GM19468 (cell line): ENCODE measurements around the gene GOLGA3.
"Not testable (repeated sequence)": the region's sequence is repeated elsewhere in the genome, so short reads cannot be mapped to it uniquely, and the experiment has no call there.

ENCODE experiments used
- ATAC-seq: cut with Tn5 transposase; IDR thresholded peaks from one replicate; pipeline ENCODE4 v1.9.1; 2021; ENCODE audit warnings: mild to moderate bottlenecking, moderate library complexity, moderate number of reproducible peaks; ENCODE audit not compliant: unreplicated experiment; ENCODE audit errors: extremely low read depth

Gene GOLGA3

GRCh38 chr12:132844681-132845080 lies 16.0 kb upstream of the GOLGA3 start:
- not testable (repeated sequence) for ATAC-seq

GRCh38 chr12:132842449-132843045 lies 13.9 kb upstream of the GOLGA3 start:
- no peak for ATAC-seq

GRCh38 chr12:132841151-132841550 lies 12.5 kb upstream of the GOLGA3 start:
- no peak for ATAC-seq

GRCh38 chr12:132840536-132840935 lies 11.9 kb upstream of the GOLGA3 start:
- ATAC-seq = no peak

- no peak for ATAC-seq
These were observed 11.0 kb upstream of the GOLGA3 start for GRCh38 chr12:132839558-132840235.

GRCh38 chr12:132838410-132839080 lies 9.9 kb upstream of the GOLGA3 start:
- ATAC-seq = no peak

GRCh38 chr12:132837693-132838409 lies 9.2 kb upstream of the GOLGA3 start:
- no peak for ATAC-seq

- ATAC-seq = no peak
These were observed 8.2 kb upstream of the GOLGA3 start for GRCh38 chr12:132836795-132837331.

- not testable (repeated sequence) for ATAC-seq
These were observed 7.6 kb upstream of the GOLGA3 start for GRCh38 chr12:132836230-132836629.

GRCh38 chr12:132835076-132836025 lies 6.7 kb upstream of the GOLGA3 start:
- no peak for ATAC-seq

- ATAC-seq = no peak
These were observed 5.6 kb upstream of the GOLGA3 start for GRCh38 chr12:132834181-132834711.

- ATAC-seq = no peak
These were observed 4.7 kb upstream of the GOLGA3 start for GRCh38 chr12:132833341-132833740.

GRCh38 chr12:132831771-132832170 lies 3.1 kb upstream of the GOLGA3 start:
- no peak for ATAC-seq

- no peak for ATAC-seq
These were observed 636 bp downstream of the GOLGA3 start for GRCh38 chr12:132827763-132828703.

- ATAC-seq = no peak
These were observed 2.8 kb downstream of the GOLGA3 start for GRCh38 chr12:132825861-132826260.

- ATAC-seq = no peak
These were observed 3.6 kb downstream of the GOLGA3 start for GRCh38 chr12:132825089-132825488.

GRCh38 chr12:132824053-132824452 lies 4.6 kb downstream of the GOLGA3 start:
- ATAC-seq = no peak

GRCh38 chr12:132818562-132818961 lies 10.1 kb downstream of the GOLGA3 start:
- ATAC-seq = no peak
